ENCODE measurements around the gene RO60.
A peak's percentile ranks its signal among the peaks of the same experiment; 100 is the strongest.
"Not testable (repeated sequence)": the region's sequence is repeated elsewhere in the genome, so short reads cannot be mapped to it uniquely, and the experiment has no call there.

RO60 gene

DNA sequence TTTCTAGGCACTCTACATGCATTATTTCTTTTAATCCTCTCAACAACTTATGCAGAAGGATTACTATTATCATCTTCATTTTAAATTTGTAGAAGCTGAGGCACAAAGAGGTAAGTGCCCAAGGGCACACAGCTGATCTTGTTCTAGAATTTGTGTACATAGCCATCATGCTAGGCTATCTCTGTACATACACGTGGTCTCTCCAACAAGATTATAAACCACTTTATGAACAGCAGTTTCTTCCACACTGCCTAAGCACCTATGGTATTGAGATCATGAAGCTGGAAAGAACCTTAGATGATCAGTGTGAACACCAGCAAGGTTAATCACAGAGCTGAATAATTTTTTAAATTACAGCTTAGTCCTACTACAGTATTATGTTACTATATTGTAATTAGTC is 29.1 kb upstream of the RO60 start:
- no peaks in the 10 kb centered on the region for H3K9me3 ChIP-seq (ENCODE audit: insufficient read depth, low read length)
- no peak for TF ChIP-seq EZH2phosphoT487 (IDR thresholded peaks at IDR 0.05; ENCODE audit: low read depth)
- TF ChIP-seq, protein P1, sequence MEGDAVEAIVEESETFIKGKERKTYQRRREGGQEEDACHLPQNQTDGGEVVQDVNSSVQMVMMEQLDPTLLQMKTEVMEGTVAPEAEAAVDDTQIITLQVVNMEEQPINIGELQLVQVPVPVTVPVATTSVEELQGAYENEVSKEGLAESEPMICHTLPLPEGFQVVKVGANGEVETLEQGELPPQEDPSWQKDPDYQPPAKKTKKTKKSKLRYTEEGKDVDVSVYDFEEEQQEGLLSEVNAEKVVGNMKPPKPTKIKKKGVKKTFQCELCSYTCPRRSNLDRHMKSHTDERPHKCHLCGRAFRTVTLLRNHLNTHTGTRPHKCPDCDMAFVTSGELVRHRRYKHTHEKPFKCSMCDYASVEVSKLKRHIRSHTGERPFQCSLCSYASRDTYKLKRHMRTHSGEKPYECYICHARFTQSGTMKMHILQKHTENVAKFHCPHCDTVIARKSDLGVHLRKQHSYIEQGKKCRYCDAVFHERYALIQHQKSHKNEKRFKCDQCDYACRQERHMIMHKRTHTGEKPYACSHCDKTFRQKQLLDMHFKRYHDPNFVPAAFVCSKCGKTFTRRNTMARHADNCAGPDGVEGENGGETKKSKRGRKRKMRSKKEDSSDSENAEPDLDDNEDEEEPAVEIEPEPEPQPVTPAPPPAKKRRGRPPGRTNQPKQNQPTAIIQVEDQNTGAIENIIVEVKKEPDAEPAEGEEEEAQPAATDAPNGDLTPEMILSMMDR (IDR thresholded peaks at IDR 0.05; ENCODE audit: low read depth, low read length): no peak
- H4K20me1 ChIP-seq (ENCODE audit: insufficient read depth, low read length): peaks cover 20% of the 10 kb centered on the region
- H3K4me3 ChIP-seq (ENCODE audit: low read length): no peak overlapping the region
- no peak overlapping the region for H3K9ac ChIP-seq (ENCODE audit: low read length)
- no peaks in the 10 kb centered on the region for H3K4me1 ChIP-seq (ENCODE audit: low read length)
- H3K36me3 ChIP-seq (replicated peaks; ENCODE audit: low read depth, low read length): peaks cover 20% of the 10 kb centered on the region
- H2AFZ ChIP-seq (ENCODE audit: low read depth, low read length): no peak overlapping the region
- H3K79me2 ChIP-seq (ENCODE audit: low read length): peaks cover 53% of the 10 kb centered on the region
- H3K27ac ChIP-seq (ENCODE audit: low read length): no peak overlapping the region
- no peak overlapping the region for H3K4me2 ChIP-seq (ENCODE audit: low read length)
- no peaks in the 10 kb centered on the region for H3K27me3 ChIP-seq (ENCODE audit: low read depth, low read length)

- Histone ChIP-seq H3K27me3 (ENCODE audit: low read depth, low read length) (no peaks in the 10 kb centered on the region), H3K9ac (ENCODE audit: low read length) (no peak overlapping the region), H3K27ac (ENCODE audit: low read length) (no peak overlapping the region), H3K79me2 (ENCODE audit: low read length) (peaks cover 59% of the 10 kb centered on the region), H3K4me2 (ENCODE audit: low read length) (no peak overlapping the region), H3K9me3 (ENCODE audit: insufficient read depth, low read length) (no peaks in the 10 kb centered on the region), H3K4me3 (ENCODE audit: low read length) (no peak overlapping the region), H4K20me1 (ENCODE audit: insufficient read depth, low read length) (peaks cover 29% of the 10 kb centered on the region), H3K4me1 (ENCODE audit: low read length) (no peaks in the 10 kb centered on the region), H2AFZ (ENCODE audit: low read depth, low read length) (no peak overlapping the region), H3K36me3 (replicated peaks; ENCODE audit: low read depth, low read length) (peaks cover 12% of the 10 kb centered on the region)
- no peak for TF ChIP-seq EZH2phosphoT487 (IDR thresholded peaks at IDR 0.05; ENCODE audit: low read depth)
- TF ChIP-seq, protein P1 (IDR thresholded peaks at IDR 0.05; ENCODE audit: low read depth, low read length): peak; percentile 66
Measured at GRCh38 chr1:193031431-193031830, 28.0 kb upstream of the RO60 start.

DNA sequence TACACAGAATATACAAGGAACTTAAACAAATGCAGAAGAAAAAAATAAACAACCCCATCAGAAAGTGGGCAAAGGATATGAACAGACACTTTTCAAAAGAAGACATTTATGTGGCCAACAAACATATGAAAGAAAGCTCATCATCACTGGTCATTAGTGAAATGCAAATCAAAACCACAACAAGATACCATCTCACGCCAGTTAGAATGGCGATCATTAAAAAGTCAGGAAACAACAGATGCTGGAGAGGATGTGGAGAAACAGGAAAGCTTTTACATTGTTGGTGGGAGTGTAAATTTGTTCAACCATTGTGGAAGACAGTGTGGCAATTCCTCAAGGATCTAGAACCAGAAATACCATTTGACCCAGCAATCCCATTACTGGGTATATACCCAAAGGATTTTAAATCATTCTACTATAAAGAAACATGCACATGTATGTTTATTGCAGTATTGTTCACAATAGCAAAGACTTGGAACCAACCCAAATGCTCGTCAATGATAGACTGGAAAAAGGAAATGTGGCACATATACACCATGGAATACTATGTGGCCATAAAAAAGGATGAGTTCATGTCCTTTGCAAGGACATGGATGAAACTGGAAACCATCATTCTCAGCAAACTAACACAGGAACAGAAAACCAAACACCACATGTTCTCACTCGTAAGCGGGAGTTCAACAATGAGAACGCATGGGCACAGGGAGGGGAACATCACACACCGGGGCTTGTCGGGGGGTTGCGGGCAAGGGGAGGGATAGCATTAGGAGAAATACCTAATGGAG is 26.6 kb upstream of the RO60 start:
- not testable (repeated sequence) for H3K27me3 ChIP-seq (ENCODE audit: low read depth, low read length); H3K4me3 ChIP-seq (ENCODE audit: low read length); H3K9me3 ChIP-seq (ENCODE audit: insufficient read depth, low read length); H3K36me3 ChIP-seq (replicated peaks; ENCODE audit: low read depth, low read length); H3K4me1 ChIP-seq (ENCODE audit: low read length); H3K27ac ChIP-seq (ENCODE audit: low read length); H3K4me2 ChIP-seq (ENCODE audit: low read length); H3K9ac ChIP-seq (ENCODE audit: low read length); H2AFZ ChIP-seq (ENCODE audit: low read depth, low read length)
- peaks cover 40% of the 10 kb centered on the region for H4K20me1 ChIP-seq (ENCODE audit: insufficient read depth, low read length)
- peaks cover 73% of the 10 kb centered on the region for H3K79me2 ChIP-seq (ENCODE audit: low read length)

DNA sequence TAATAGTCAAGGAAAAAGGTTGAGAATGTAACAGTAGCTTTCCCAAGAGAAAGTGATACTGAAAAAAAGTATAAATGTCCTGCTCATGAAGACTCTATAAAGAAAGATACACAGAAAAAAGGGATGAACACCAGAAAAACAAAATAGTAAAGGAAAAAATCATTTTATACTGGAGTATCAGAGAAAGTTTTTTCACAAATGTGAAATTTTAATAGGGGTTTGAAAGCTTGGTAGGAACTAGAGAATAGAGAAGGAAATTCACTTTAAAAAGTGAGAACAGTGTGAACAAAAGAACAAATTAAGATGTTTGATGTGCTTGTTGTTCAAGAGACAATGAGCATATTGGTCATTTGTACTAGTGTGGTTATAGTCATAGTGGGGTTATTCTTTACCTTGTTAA is 25.8 kb upstream of the RO60 start:
- H3K79me2 ChIP-seq (ENCODE audit: low read length): peaks cover 81% of the 10 kb centered on the region

More for the DNA sequence above, 25.8 kb upstream of the RO60 start:
- peaks cover 40% of the 10 kb centered on the region for H4K20me1 ChIP-seq (ENCODE audit: insufficient read depth, low read length)
- no peaks in the 10 kb centered on the region for H3K4me1 ChIP-seq (ENCODE audit: low read length)
- no peak overlapping the region for H3K4me3 ChIP-seq (ENCODE audit: low read length)
- H3K9me3 ChIP-seq (ENCODE audit: insufficient read depth, low read length): no peaks in the 10 kb centered on the region
- no peaks in the 10 kb centered on the region for H3K27me3 ChIP-seq (ENCODE audit: low read depth, low read length)
- H2AFZ ChIP-seq (ENCODE audit: low read depth, low read length): no peak overlapping the region
- H3K27ac ChIP-seq (ENCODE audit: low read length): no peak overlapping the region
- no peak overlapping the region for H3K9ac ChIP-seq (ENCODE audit: low read length)
- H3K36me3 ChIP-seq (replicated peaks; ENCODE audit: low read depth, low read length): peaks cover 9% of the 10 kb centered on the region
- TF ChIP-seq EZH2phosphoT487 (IDR thresholded peaks at IDR 0.05; ENCODE audit: low read depth): no peak
- TF ChIP-seq, protein P1 (IDR thresholded peaks at IDR 0.05; ENCODE audit: low read depth, low read length): no peak
- no peak overlapping the region for H3K4me2 ChIP-seq (ENCODE audit: low read length)

Data from OCI-LY3 (cell line).